ENCODE data around the gene SNRPB.

Gene SNRPB

DNA sequence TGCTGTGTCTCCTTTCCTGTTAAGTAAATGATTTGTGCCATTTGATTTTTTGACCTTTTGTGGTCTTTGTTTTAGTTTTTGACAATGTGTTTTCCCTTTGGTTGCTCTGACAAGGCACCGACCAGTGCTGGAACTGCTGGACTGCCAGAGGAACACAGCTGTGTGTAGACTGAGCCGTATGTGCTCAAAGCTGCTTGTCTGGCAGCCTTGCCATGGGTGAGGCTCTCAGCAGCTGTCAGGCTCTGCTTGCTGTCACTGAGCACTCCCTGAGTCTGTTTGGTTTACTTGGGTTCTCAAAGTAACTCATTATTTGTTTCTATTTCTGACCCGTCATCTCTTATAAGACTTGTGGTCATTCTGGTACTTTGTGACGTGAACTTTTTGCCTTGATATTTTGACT lies 15.1 kb upstream of the SNRPB start:
- H3K4me3 ChIP-seq (ENCODE audit: low read depth, low read length), result no peak overlapping the region
- DNase-seq (ENCODE audit: low read depth), result no peak
- no peak for TF ChIP-seq CTCF (IDR thresholded peaks at IDR 0.05; ENCODE audit: control insufficient read depth, extremely low read depth, insufficient read depth)

DNA sequence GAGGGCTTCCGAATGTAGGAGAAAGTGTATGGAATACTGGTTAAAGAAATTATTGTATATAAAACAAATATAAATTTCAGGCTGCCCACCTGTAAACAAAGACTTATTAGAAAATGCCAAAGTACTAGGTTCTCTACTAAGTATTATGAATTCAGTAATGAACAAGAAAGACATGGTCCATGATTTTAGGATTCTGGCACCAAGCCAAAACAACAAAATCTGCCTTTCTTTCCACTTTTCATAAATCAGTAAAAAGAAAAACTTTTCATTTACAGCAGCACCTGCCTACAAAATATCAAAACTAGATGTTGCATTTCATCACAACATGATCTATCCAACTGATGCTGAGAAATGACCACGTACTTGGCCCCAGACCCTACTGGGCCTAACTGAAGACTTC lies 14.5 kb upstream of the SNRPB start:
- TF ChIP-seq CTCF (IDR thresholded peaks at IDR 0.05; ENCODE audit: control insufficient read depth, extremely low read depth, insufficient read depth), result no peak
- DNase-seq (ENCODE audit: low read depth), result no peak
- H3K4me3 ChIP-seq (ENCODE audit: low read depth, low read length), result no peak overlapping the region

GRCh38 chr20:2483504-2483903 lies 12.9 kb upstream of the SNRPB start:
- TF ChIP-seq CTCF (IDR thresholded peaks at IDR 0.05; ENCODE audit: control insufficient read depth, extremely low read depth, insufficient read depth), result no peak
- no peak overlapping the region for H3K4me3 ChIP-seq (ENCODE audit: low read depth, low read length)
- no peak for DNase-seq (ENCODE audit: low read depth)

DNA sequence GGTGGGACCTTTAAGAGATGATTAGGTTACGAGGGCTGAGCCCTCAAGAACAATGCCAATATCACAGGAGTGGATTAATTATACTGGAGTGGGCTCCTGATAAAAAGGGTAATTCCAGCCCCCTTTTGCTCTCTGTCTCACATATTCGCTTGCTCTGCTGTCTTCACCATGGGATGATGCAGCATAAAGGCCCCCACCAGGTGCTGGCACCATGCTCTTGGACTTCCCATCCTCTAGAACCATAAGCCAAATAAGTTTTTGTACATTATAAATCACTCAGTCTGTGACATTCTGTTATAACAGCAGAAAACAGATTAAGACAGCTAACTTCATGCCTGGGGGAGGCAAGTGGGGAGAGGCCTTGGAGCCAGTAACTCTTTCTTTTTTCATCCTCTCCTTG lies 9.8 kb upstream of the SNRPB start:
- no peak for TF ChIP-seq CTCF (IDR thresholded peaks at IDR 0.05; ENCODE audit: control insufficient read depth, extremely low read depth, insufficient read depth)
- no peak for DNase-seq (ENCODE audit: low read depth)
- no peak overlapping the region for H3K4me3 ChIP-seq (ENCODE audit: low read depth, low read length)

DNA sequence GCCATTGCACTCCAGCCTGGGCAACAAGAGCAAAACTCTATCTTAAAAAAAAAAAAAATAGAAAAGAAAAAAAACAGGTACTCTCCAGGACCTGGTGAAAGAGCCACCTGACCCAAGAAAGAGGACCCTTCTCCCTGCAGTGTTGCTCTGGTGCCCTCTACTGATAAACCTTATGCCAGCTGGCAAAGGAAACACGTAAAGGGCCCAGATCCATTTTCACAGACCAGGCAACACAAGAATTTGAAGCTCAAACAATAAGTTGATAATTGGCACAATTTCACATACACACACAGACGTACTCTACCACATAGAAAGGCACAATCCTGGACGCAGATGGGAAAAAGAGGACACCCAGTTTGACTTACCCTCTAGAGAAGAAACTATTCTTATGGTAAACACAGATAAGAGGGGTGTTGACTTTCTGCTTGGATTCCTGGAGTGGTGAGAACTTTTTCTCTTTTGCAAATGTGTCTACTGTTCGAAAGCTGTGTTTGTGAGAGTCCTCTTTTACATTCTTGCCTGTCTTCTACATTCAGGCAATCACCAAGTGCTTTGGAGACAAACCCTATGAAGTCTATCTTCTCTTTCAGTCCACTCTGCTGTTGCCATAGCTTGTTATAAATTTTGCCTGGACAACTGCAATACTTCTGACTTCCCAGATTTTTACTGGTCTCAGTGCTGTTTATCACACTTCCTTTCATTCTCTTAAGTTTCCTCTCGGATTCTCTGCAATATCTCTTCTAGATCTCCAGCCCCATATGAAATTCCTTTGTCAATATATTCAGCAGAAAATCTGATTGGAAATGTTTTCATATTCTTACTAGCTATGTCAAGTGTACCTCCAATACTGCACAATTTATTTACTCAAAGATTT lies 6.4 kb upstream of the SNRPB start:
- peak; percentile 34 for TF ChIP-seq CTCF (IDR thresholded peaks at IDR 0.05; ENCODE audit: control insufficient read depth, extremely low read depth, insufficient read depth)
- H3K4me3 ChIP-seq (ENCODE audit: low read depth, low read length), result no peak overlapping the region
- DNase-seq (ENCODE audit: low read depth), result no peak

DNA sequence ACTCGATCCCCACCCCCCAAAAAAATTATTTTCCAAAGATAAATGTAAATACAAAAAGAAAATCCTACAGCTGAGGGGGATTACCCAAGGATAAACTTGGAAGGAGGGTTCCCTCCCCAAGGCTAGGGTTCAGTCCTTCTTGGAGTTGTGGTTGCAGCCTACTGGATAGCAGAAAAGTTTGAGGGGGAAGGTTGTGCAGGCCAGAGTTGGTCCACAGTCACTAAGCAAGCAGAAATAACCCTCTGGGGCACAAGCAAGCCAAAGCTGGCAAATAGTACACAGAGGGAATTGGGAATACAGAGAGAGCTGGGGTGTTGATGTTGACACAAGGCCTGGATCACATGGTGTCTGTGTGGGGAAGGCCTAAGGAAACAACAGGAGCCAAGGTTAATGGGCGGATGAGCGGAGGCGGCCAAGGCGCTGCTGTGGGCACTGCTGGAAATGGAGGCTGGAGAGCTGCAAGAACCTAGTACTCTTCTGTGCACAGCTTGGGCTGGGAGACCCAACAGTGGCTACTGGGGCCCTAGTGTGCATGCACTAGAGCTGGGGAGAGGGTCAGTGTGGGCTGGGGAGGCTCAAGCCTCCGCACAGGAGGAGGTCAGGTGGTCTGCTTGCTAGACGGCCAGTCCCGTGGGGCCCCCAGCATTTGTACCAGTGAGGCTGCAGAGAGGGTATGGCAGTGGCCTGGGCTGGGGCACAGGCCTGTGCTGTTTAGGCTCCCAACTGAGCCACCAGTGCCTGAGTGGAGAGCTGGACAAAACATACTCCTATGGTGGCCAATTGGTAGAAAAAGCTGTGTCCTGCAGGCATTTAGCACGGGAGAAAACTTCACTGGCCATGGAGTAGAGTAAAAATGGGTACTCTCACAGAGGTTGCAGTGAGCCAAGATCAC lies 5.5 kb upstream of the SNRPB start:
- TF ChIP-seq CTCF (IDR thresholded peaks at IDR 0.05; ENCODE audit: control insufficient read depth, extremely low read depth, insufficient read depth), result no peak

More for the DNA sequence above, 5.5 kb upstream of the SNRPB start:
- DNase-seq (ENCODE audit: low read depth), result no peak
- H3K4me3 ChIP-seq (ENCODE audit: low read depth, low read length), result no peak overlapping the region
